OCI-LY7 (cell line): ENCODE data around the gene MTHFD2. TPM values are rescaled to one million over a fixed set of nuclear protein-coding genes. Genes with fewer than 3 reads are reported as not detected.

Experiments used
- BruUV-seq: library from RNA; stranded (reverse); fragments of 400-500 nt; replicated peaks from 2 replicates; lab custom pipeline; 2021; lab: Mats Ljungman, UMichigan
- CTCF ChIA-PET: fragments of 300-600 bp; sonication (Branson Sonifier 250); formaldehyde crosslinking; loops from one replicate; lab custom pipeline; 2022; ENCODE audit warnings: antibody characterized with exemption; ENCODE audit not compliant: unreplicated experiment; lab: Charles Lee
- POLR2A ChIA-PET: fragments of 300-600 bp; sonication (Branson Sonifier 250); formaldehyde crosslinking; loops from one replicate; lab custom pipeline; 2022; ENCODE audit warnings: antibody characterized with exemption; lab: Charles Lee
- DNase-seq: peaks from one replicate; pipeline ENCODE4 v3.0.0-alpha.2; 2015; ENCODE audit warnings: low spot score
- H2AFZ ChIP-seq: fragments of 200-600 bp; sonication (generic), shearing (Covaris generic); 2 replicates; pipeline ENCODE4 v1.6.1; 2014; ENCODE audit warnings: mild to moderate bottlenecking, antibody characterized with exemption, low read length, moderate library complexity
- H3K27ac ChIP-seq: fragments of 200-600 bp; sonication (generic); 2 replicates; pipeline ENCODE4 v1.5.1; 2014; ENCODE audit warnings: mixed run types, low read depth, mild to moderate bottlenecking, moderate library complexity, low read length, inconsistent platforms; ENCODE audit not compliant: poor library complexity, severe bottlenecking
- H3K36me3 ChIP-seq: fragments of 200-600 bp; sonication (generic); 2 replicates; pipeline ENCODE4 v1.6.1; 2014; ENCODE audit warnings: mild to moderate bottlenecking, antibody characterized with exemption, low read length, moderate library complexity, mixed read lengths; ENCODE audit not compliant: insufficient read depth
- H3K4me1 ChIP-seq: fragments of 200-600 bp; sonication (generic); 2 replicates; pipeline ENCODE4 v1.5.1; 2014; ENCODE audit warnings: mild to moderate bottlenecking, low read length; ENCODE audit not compliant: insufficient read depth, poor library complexity, severe bottlenecking
- H3K4me2 ChIP-seq: fragments of 200-600 bp; sonication (generic); 2 replicates; pipeline ENCODE4 v1.6.1; 2014; ENCODE audit warnings: mild to moderate bottlenecking, low read length
- H3K4me3 ChIP-seq: fragments of 200-600 bp; sonication (generic); 2 replicates; pipeline ENCODE4 v1.5.1; 2014; ENCODE audit warnings: mild to moderate bottlenecking, low read depth, low read length; ENCODE audit not compliant: poor library complexity, severe bottlenecking
- H3K79me2 ChIP-seq: fragments of 200-600 bp; sonication (generic); 2 replicates; pipeline ENCODE4 v1.6.1; 2016; ENCODE audit warnings: low read depth, mild to moderate bottlenecking, low read length, moderate library complexity, mixed read lengths; ENCODE audit not compliant: insufficient read depth
- H3K9me2 ChIP-seq: fragments of 200-600 bp; sonication (generic); 2 replicates; pipeline ENCODE4 v1.6.1; 2016; ENCODE audit warnings: mild to moderate bottlenecking, low read length, mixed read lengths; ENCODE audit not compliant: insufficient read depth
- H3K9me3 ChIP-seq: fragments of 200-600 bp; sonication (generic); 2 replicates; pipeline ENCODE4 v1.6.1; 2014; ENCODE audit warnings: mild to moderate bottlenecking, mixed run types, low read length, mixed read lengths
- H4K20me1 ChIP-seq: fragments of 200-600 bp; sonication (generic); 2 replicates; pipeline ENCODE4 v1.6.1; 2014; ENCODE audit warnings: mild to moderate bottlenecking, antibody characterized with exemption, low read length, moderate library complexity, mixed read lengths; ENCODE audit not compliant: insufficient read depth
- EZH2phosphoT487 ChIP-seq: fragments of 200-600 bp; sonication (generic); IDR thresholded peaks from 2 replicates; pipeline ENCODE4 v1.6.1; 2018; ENCODE audit warnings: low read depth, borderline replicate concordance, mild to moderate bottlenecking, mixed run types, antibody characterized with exemption, low read length, moderate library complexity, mixed read lengths
- intact Hi-C: fragments of 100-400 bp; cut with micrococcal nuclease; formaldehyde crosslinking; loops from one replicate; pipeline ENCODE4 v1.10.0; 2022; ENCODE audit not compliant: unreplicated experiment
- total RNA-seq, 2 experiments: library from RNA; depleted of rRNA in 1 of 2; stranded (reverse); fragments of >200 nt in 1 of 2; shearing (Covaris generic) in 1 of 2; gene quantifications; 2 replicates each; pipeline ENCODE4 v1.2.3, GENCODE V29; 2014 to 2022
- TF ChIP-seq, protein P1 (sequence below): fragments of 200-600 bp; sonication (generic); conservative IDR thresholded peaks from 2 replicates; pipeline ENCODE4 v1.5.1; 2014; ENCODE audit warnings: mild to moderate bottlenecking, antibody characterized with exemption, low read length, moderate library complexity, mixed read lengths

Gene MTHFD2
- total RNA-seq, 2 experiments from 2014 or later, result 220 to 365 TPM

DNA sequence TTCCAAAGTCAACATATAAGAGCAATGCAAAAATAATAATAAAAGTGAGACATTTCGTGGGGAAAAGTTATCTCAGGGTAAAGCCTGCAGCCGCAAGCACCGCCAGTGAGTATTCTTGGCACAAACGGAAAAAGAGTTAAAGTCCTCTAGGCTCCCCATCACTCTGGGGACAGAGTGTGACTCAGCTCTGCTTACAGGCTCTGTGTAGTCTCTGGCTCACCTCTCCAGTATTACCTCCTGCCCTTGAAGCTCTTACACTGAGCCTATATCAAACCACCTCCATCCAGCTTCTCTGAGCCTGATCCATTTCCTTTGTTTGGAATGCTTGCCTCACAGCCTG, 55.5 kb downstream of the MTHFD2 start:
- no peak overlapping the region for H3K4me2 ChIP-seq
- H3K9me2 ChIP-seq, result no peaks in the 10 kb centered on the region
- ChIA-PET CTCF (interaction anchor here (0.6 to 1.2 kb wide), 2 partner anchors 81 to 138 kb away, joined by 3 read pairs; no protein-coding TSS in a partner anchor), POLR2A (interaction anchor here (0.7 kb wide), 1 partner anchor 362 kb away, joined by 6 read pairs; no protein-coding TSS in a partner anchor)
- H2AFZ ChIP-seq, result no peak overlapping the region
- no peak for DNase-seq
- no peak overlapping the region for H3K27ac ChIP-seq
- H3K4me1 ChIP-seq, result no peaks in the 10 kb centered on the region
- no peak for TF ChIP-seq EZH2phosphoT487
- TF ChIP-seq, protein P1, sequence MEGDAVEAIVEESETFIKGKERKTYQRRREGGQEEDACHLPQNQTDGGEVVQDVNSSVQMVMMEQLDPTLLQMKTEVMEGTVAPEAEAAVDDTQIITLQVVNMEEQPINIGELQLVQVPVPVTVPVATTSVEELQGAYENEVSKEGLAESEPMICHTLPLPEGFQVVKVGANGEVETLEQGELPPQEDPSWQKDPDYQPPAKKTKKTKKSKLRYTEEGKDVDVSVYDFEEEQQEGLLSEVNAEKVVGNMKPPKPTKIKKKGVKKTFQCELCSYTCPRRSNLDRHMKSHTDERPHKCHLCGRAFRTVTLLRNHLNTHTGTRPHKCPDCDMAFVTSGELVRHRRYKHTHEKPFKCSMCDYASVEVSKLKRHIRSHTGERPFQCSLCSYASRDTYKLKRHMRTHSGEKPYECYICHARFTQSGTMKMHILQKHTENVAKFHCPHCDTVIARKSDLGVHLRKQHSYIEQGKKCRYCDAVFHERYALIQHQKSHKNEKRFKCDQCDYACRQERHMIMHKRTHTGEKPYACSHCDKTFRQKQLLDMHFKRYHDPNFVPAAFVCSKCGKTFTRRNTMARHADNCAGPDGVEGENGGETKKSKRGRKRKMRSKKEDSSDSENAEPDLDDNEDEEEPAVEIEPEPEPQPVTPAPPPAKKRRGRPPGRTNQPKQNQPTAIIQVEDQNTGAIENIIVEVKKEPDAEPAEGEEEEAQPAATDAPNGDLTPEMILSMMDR, result no peak
- intact Hi-C loops, result no loop called here
- no peak overlapping the region for H3K4me3 ChIP-seq
- no peaks in the 10 kb centered on the region for H3K9me3 ChIP-seq
- no TSS peak for BruUV-seq
- no peaks in the 10 kb centered on the region for H3K36me3 ChIP-seq
- H3K79me2 ChIP-seq, result no peaks in the 10 kb centered on the region
- H4K20me1 ChIP-seq, result no peaks in the 10 kb centered on the region

DNA sequence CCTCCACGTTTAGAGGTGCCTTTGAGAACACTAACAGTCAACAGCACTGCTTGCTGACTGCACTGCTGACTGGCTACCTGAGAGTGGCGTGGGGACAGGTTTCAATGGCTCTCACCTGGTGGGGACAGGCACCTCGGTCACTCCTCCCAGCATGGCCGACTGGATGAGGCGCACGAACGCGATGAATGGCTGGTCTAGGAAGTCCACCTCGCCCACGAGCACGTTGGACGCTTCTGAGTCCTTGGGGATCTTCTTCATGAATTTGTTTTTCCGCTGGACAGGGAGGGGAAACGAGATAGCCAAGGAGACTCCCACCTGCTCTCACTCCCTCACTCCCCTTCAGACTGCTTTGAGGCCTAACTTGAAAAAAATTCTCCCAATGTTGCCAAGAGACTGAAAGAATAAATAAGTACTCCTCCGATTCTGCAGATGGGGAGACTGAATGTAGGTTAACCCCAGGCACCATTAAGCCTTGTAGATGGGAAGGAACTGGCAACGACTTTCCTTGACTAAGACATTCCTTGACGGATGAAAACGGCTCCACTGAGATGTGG, 57.3 kb downstream of the MTHFD2 start:
- TF ChIP-seq, protein P1, result no peak
- no peak for TF ChIP-seq EZH2phosphoT487
- H3K36me3 ChIP-seq, result no peaks in the 10 kb centered on the region

DNA sequence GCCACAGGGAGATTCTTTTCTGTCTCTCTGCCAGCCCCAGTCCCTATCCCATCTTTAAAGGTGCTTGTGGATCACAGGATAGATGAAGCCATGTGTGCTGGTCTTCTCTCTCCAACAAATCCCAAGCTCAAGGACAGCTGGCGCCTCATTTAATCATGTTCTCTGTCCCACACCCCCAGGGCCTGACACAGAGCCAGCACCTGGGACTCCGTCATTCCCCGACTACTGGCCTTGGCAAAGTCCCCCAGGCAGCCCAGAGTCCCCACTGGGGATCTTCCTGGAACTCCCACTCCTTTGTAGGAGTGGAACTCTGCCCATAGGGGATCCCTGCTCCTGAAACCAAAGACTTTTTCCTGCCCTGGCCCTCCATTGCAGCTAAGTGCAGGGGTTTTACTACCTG, 60.8 kb downstream of the MTHFD2 start:
- no peak overlapping the region for H3K27ac ChIP-seq
- no peaks in the 10 kb centered on the region for H4K20me1 ChIP-seq
- intact Hi-C loops, result no loop called here
- H3K79me2 ChIP-seq, result no peaks in the 10 kb centered on the region
- CTCF ChIA-PET, result no interaction called here
- no peaks in the 10 kb centered on the region for H3K9me3 ChIP-seq
- H3K4me3 ChIP-seq, result no peak overlapping the region
- H3K4me1 ChIP-seq, result no peaks in the 10 kb centered on the region
- DNase-seq, result no peak
- H2AFZ ChIP-seq, result no peak overlapping the region
- no peaks in the 10 kb centered on the region for H3K9me2 ChIP-seq
- BruUV-seq, result no TSS peak
- no peak overlapping the region for H3K4me2 ChIP-seq
- no peaks in the 10 kb centered on the region for H3K36me3 ChIP-seq
- POLR2A ChIA-PET, result interaction anchor here (0.7 kb wide), 1 partner anchor 53 kb away, joined by 3 read pairs; no protein-coding TSS in a partner anchor
- TF ChIP-seq, protein P1, result no peak
- TF ChIP-seq EZH2phosphoT487, result no peak

More for the DNA sequence above, 57.3 kb downstream of the MTHFD2 start:
- Histone ChIP-seq H3K9me2 (no peaks in the 10 kb centered on the region), H3K27ac (no peak overlapping the region), H3K4me1 (no peaks in the 10 kb centered on the region), H4K20me1 (no peaks in the 10 kb centered on the region), H2AFZ (no peak overlapping the region), H3K79me2 (no peaks in the 10 kb centered on the region), H3K4me2 (no peak overlapping the region), H3K9me3 (no peaks in the 10 kb centered on the region), H3K4me3 (no peak overlapping the region)
- POLR2A ChIA-PET, result interaction anchor here (0.6 to 0.7 kb wide), 2 partner anchors 94 to 288 kb away, joined by 3 read pairs; no protein-coding TSS in a partner anchor
- CTCF ChIA-PET, result no interaction called here
- no peak for DNase-seq
- no TSS peak for BruUV-seq
- intact Hi-C loops, result no loop called here
